Erythroblast (primary cell): ENCODE measurements around the gene PRPF31.
"Not testable (repeated sequence)": the region's sequence is repeated elsewhere in the genome, so short reads cannot be mapped to it uniquely, and the experiment has no call there.

ENCODE experiments used
- DNase-seq, 2 experiments: peaks; one replicate each; lab custom pipeline; 2025; lab: John Stamatoyannopoulos, UW
- GATA1 ChIP-seq: IDR thresholded peaks from 2 replicates; pipeline ENCODE4 v1.6.1; 2011; ENCODE audit warnings: low read depth, mild to moderate bottlenecking, control low read depth, low read length, moderate library complexity
- POLR2A ChIP-seq: IDR thresholded peaks from 2 replicates; pipeline ENCODE4 v1.6.1; 2011; ENCODE audit warnings: mild to moderate bottlenecking, low read length

PRPF31 gene

GRCh38 chr19:54115109-54116063 lies at the start of gene PRPF31, which contains the start of gene TFPT:
PRPF31 (plus strand) TSS chr19:54115754; CDS start chr19:54118279, 2,525 bp downstream.
TFPT (minus strand) TSS chr19:54115657; CDS start chr19:54115269, 388 bp downstream.
- DNase-seq, result peak; percentile 98 to 99
- no peak for TF ChIP-seq GATA1
- TF ChIP-seq POLR2A, result peak; percentile 84

GRCh38 chr19:54069470-54069869 lies 46.1 kb upstream of the PRPF31 start:
- DNase-seq, result no peak
- TF ChIP-seq GATA1 (no peak), POLR2A (no peak)

- no peak for DNase-seq
- TF ChIP-seq GATA1 (no peak), POLR2A (no peak)
These were observed 41.7 kb upstream of the PRPF31 start for GRCh38 chr19:54073829-54074228.

GRCh38 chr19:54074851-54075250 lies 40.7 kb upstream of the PRPF31 start:
- no peak for DNase-seq
- TF ChIP-seq GATA1 (no peak), POLR2A (no peak)

GRCh38 chr19:54077334-54077733 lies 38.2 kb upstream of the PRPF31 start:
- DNase-seq, result no peak
- no peak for TF ChIP-seq GATA1
- TF ChIP-seq POLR2A, result no peak

GRCh38 chr19:54081032-54081431 lies 34.5 kb upstream of the PRPF31 start, which contains the start of gene TARM1:
TARM1 (minus strand) TSS chr19:54081365; CDS start chr19:54081340, 25 bp downstream.
- DNase-seq, result no peak
- TF ChIP-seq POLR2A, result no peak

- TF ChIP-seq GATA1 (no peak), POLR2A (no peak)
- no peak for DNase-seq
These were observed 31.1 kb upstream of the PRPF31 start for GRCh38 chr19:54084410-54084809.

- TF ChIP-seq GATA1 (no peak), POLR2A (no peak)
- no peak for DNase-seq
These were observed 21.0 kb upstream of the PRPF31 start for GRCh38 chr19:54094426-54095000.

GRCh38 chr19:54095136-54095858 lies 20.3 kb upstream of the PRPF31 start:
- TF ChIP-seq POLR2A, result no peak
- no peak for TF ChIP-seq GATA1
- DNase-seq, result no peak

- peak; percentile 37 for DNase-seq
These were observed 19.5 kb upstream of the PRPF31 start for GRCh38 chr19:54095859-54096616.

- TF ChIP-seq POLR2A (no peak), GATA1 (no peak)
- no peak for DNase-seq
These were observed 18.9 kb upstream of the PRPF31 start for GRCh38 chr19:54096617-54097106.

GRCh38 chr19:54099190-54099902 lies 16.2 kb upstream of the PRPF31 start:
- TF ChIP-seq POLR2A (no peak), GATA1 (no peak)

GRCh38 chr19:54099903-54100255 lies 15.7 kb upstream of the PRPF31 start:
- not testable (repeated sequence) for DNase-seq

More at GRCh38 chr19:54099190-54099902, 16.2 kb upstream of the PRPF31 start:
- no peak for DNase-seq
